Natural killer cell treated with Interleukin-12 subunit alpha and Interleukin-12 subunit beta and Interleukin-15 and Interleukin-18, amount 100 ng/mL, for 72 hours (primary cell): Measurements from ENCODE around the gene SFXN2. TPM values are rescaled to one million over a fixed set of nuclear protein-coding genes. Genes with fewer than 3 reads are reported as not detected.
"Not testable (repeated sequence)": the region's sequence is repeated elsewhere in the genome, so short reads cannot be mapped to it uniquely, and the experiment has no call there.

Experiments used
- ATAC-seq, 2 donors: fragments of 150-1000 bp; cut with Tn5 transposase in 1 of 2; sonication (Bioruptor Pico), chemical (Tn5 transposase) in 1 of 2; 2 replicates each; pipeline ENCODE4 v1.10.0; 2021
- DNase-seq: peaks from one replicate; pipeline ENCODE4 v3.0.0; 2022; ENCODE audit warnings: low spot score
- H3K27ac Mint-ChIP-seq, 2 donors: 1 replicate in 1 of 2; 2 replicates in 1 of 2; pipeline ENCODE4 v1.8.0; 2022; ENCODE audit warnings: mixed read lengths in 2 of 2, mild to moderate bottlenecking in 1 of 2, moderate library complexity in 1 of 2
- H3K27me3 Mint-ChIP-seq, 2 donors: 1 replicate in 1 of 2; 2 replicates in 1 of 2; pipeline ENCODE4 v1.8.0; 2022; ENCODE audit warnings: mixed read lengths in 2 of 2
- H3K36me3 Mint-ChIP-seq: one replicate; pipeline ENCODE4 v1.8.0; 2022; ENCODE audit warnings: mixed read lengths
- H3K4me1 Mint-ChIP-seq, 2 donors: 1 replicate in 1 of 2; 2 replicates in 1 of 2; pipeline ENCODE4 v1.8.0; 2022; ENCODE audit warnings: low read depth in 2 of 2, mixed read lengths in 2 of 2, mild to moderate bottlenecking in 1 of 2
- H3K4me3 Mint-ChIP-seq: one replicate; pipeline ENCODE4 v1.8.0; 2022; ENCODE audit warnings: mixed read lengths
- H3K9me3 Mint-ChIP-seq: 2 replicates; pipeline ENCODE4 v1.8.0; 2022; ENCODE audit warnings: mixed read lengths
- total RNA-seq, 2 donors: library from RNA; stranded (reverse); gene quantifications; one replicate each; pipeline ENCODE4 v1.2.3, GENCODE V29; 2022

Gene SFXN2
- total RNA-seq = 10 to 100 TPM; 13.2 to 39.6 TPM

- no peaks in the 10 kb centered on the region for H3K27me3 Mint-ChIP-seq
- H3K9me3 Mint-ChIP-seq = no peaks in the 10 kb centered on the region
- H3K27ac Mint-ChIP-seq = peak within 1 kb of the TSS; percentile 68 to 81
- peak; percentile 71 for DNase-seq
- peaks cover 8% of the 10 kb centered on the region for H3K36me3 Mint-ChIP-seq
- H3K4me3 Mint-ChIP-seq = peak within 1 kb of the TSS; percentile 83
- ATAC-seq = peak in 1 of 2 donors; percentile 29
- peaks cover 24 to 51% of the 10 kb centered on the region in 2 donors for H3K4me1 Mint-ChIP-seq
These were observed at the start of gene SFXN2 for GRCh38 chr10:102714621-102715455. TSS of gene SFXN2 (plus strand) at chr10:102714636. CDS start at chr10:102726637, 12,001 bp downstream.

GRCh38 chr10:102665904-102666509 is 48.4 kb upstream of the SFXN2 start:
- Mint-ChIP-seq H3K4me1 (peaks cover 6 to 17% of the 10 kb centered on the region in 2 donors), H3K9me3 (no peaks in the 10 kb centered on the region), H3K4me3 (no peak overlapping the region), H3K27me3 (no peaks in the 10 kb centered on the region), H3K27ac (no peak overlapping the region), H3K36me3 (no peaks in the 10 kb centered on the region)
- ATAC-seq (no peak), DNase-seq (no peak)

GRCh38 chr10:102667411-102667810 is 47.0 kb upstream of the SFXN2 start:
- H3K4me3 Mint-ChIP-seq, ATAC-seq, H3K27me3 Mint-ChIP-seq, DNase-seq, H3K36me3 Mint-ChIP-seq, H3K9me3 Mint-ChIP-seq, H3K4me1 Mint-ChIP-seq: not testable (repeated sequence)
- H3K27ac Mint-ChIP-seq = peak overlapping the region in 1 of 2 donors; percentile 19

- no peaks in the 10 kb centered on the region for H3K27me3 Mint-ChIP-seq
- peaks cover 1 to 8% of the 10 kb centered on the region in 2 donors for H3K4me1 Mint-ChIP-seq
- peak overlapping the region in 1 of 2 donors; percentile 19 for H3K27ac Mint-ChIP-seq
- H3K4me3 Mint-ChIP-seq = no peak overlapping the region
- H3K36me3 Mint-ChIP-seq = no peaks in the 10 kb centered on the region
- DNase-seq (no peak), ATAC-seq (no peak)
- no peaks in the 10 kb centered on the region for H3K9me3 Mint-ChIP-seq
These were observed 45.9 kb upstream of the SFXN2 start for GRCh38 chr10:102668326-102669107.

GRCh38 chr10:102669206-102670064 is 45.0 kb upstream of the SFXN2 start:
- Mint-ChIP-seq H3K9me3 (no peaks in the 10 kb centered on the region), H3K36me3 (no peaks in the 10 kb centered on the region), H3K27ac (no peak overlapping the region), H3K4me3 (no peak overlapping the region), H3K4me1 (peaks cover 9 to 15% of the 10 kb centered on the region in 2 donors), H3K27me3 (no peaks in the 10 kb centered on the region)
- ATAC-seq (peak; percentile 25 to 58), DNase-seq (no peak)

- Mint-ChIP-seq H3K4me1 (peaks cover 17 to 20% of the 10 kb centered on the region in 2 donors), H3K36me3 (no peaks in the 10 kb centered on the region), H3K4me3 (no peak overlapping the region), H3K27ac (no peak overlapping the region), H3K27me3 (no peaks in the 10 kb centered on the region), H3K9me3 (no peaks in the 10 kb centered on the region)
- DNase-seq (no peak), ATAC-seq (no peak)
These were observed 44.3 kb upstream of the SFXN2 start for GRCh38 chr10:102670065-102670670.

GRCh38 chr10:102670871-102671434 is 43.5 kb upstream of the SFXN2 start:
- H3K9me3 Mint-ChIP-seq = no peaks in the 10 kb centered on the region

GRCh38 chr10:102673236-102673818 is 41.1 kb upstream of the SFXN2 start:
- no peaks in the 10 kb centered on the region for H3K27me3 Mint-ChIP-seq
- no peaks in the 10 kb centered on the region for H3K9me3 Mint-ChIP-seq
- no peak for ATAC-seq

More at GRCh38 chr10:102670871-102671434, 43.5 kb upstream of the SFXN2 start:
- DNase-seq (no peak), ATAC-seq (no peak)
- no peaks in the 10 kb centered on the region for H3K36me3 Mint-ChIP-seq
- H3K4me1 Mint-ChIP-seq = peaks cover 23 to 24% of the 10 kb centered on the region in 2 donors
- no peak overlapping the region for H3K27ac Mint-ChIP-seq
- H3K4me3 Mint-ChIP-seq = no peak overlapping the region
- no peaks in the 10 kb centered on the region for H3K27me3 Mint-ChIP-seq

GRCh38 chr10:102673819-102674511 is 40.5 kb upstream of the SFXN2 start:
- Mint-ChIP-seq H3K36me3 (no peaks in the 10 kb centered on the region), H3K4me3 (peak overlapping the region; percentile 81), H3K9me3 (no peaks in the 10 kb centered on the region), H3K4me1 (peaks cover 32 to 33% of the 10 kb centered on the region in 2 donors), H3K27me3 (no peaks in the 10 kb centered on the region), H3K27ac (peak overlapping the region; percentile 54 to 84)
- ATAC-seq (peak; percentile 82 to 83), DNase-seq (no peak)

More at GRCh38 chr10:102673236-102673818, 41.1 kb upstream of the SFXN2 start:
- peak overlapping the region; percentile 81 for H3K4me3 Mint-ChIP-seq
- peak overlapping the region; percentile 54 to 84 for H3K27ac Mint-ChIP-seq
- peaks cover 25 to 30% of the 10 kb centered on the region in 2 donors for H3K4me1 Mint-ChIP-seq
- no peaks in the 10 kb centered on the region for H3K36me3 Mint-ChIP-seq
- DNase-seq = no peak

GRCh38 chr10:102674566-102674965 is 39.9 kb upstream of the SFXN2 start:
- peak overlapping the region; percentile 25 for H3K4me3 Mint-ChIP-seq
- peak overlapping the region; percentile 54 to 84 for H3K27ac Mint-ChIP-seq
- H3K27me3 Mint-ChIP-seq = no peaks in the 10 kb centered on the region
- H3K9me3 Mint-ChIP-seq = no peaks in the 10 kb centered on the region
- H3K4me1 Mint-ChIP-seq = peaks cover 33 to 34% of the 10 kb centered on the region in 2 donors
- DNase-seq (no peak), ATAC-seq (no peak)
- H3K36me3 Mint-ChIP-seq = no peaks in the 10 kb centered on the region

GRCh38 chr10:102675011-102675665 is 39.3 kb upstream of the SFXN2 start:
- H3K27ac Mint-ChIP-seq = peak overlapping the region in 1 of 2 donors; percentile 84
- no peak for ATAC-seq
- peaks cover 33 to 34% of the 10 kb centered on the region in 2 donors for H3K4me1 Mint-ChIP-seq
- H3K4me3 Mint-ChIP-seq = peak overlapping the region; percentile 25
- DNase-seq = no peak
- no peaks in the 10 kb centered on the region for H3K9me3 Mint-ChIP-seq
- H3K36me3 Mint-ChIP-seq = no peaks in the 10 kb centered on the region
- H3K27me3 Mint-ChIP-seq = no peaks in the 10 kb centered on the region
